GM23248 (cell line): ENCODE data around the gene P2RX7.

Source experiments
- EZH2 ChIP-seq: fragments of 200-600 bp; sonication (generic); IDR thresholded peaks from 2 replicates; pipeline ENCODE4 v1.6.1; 2018; ENCODE audit warnings: antibody characterized with exemption, mild to moderate bottlenecking; ENCODE audit not compliant: insufficient read depth, poor library complexity, severe bottlenecking
- EZH2phosphoT487 ChIP-seq: fragments of 200-600 bp; sonication (generic); IDR thresholded peaks from 2 replicates; pipeline ENCODE4 v1.6.1; 2018; ENCODE audit warnings: antibody characterized with exemption, moderate library complexity, mild to moderate bottlenecking, low read depth; ENCODE audit not compliant: insufficient read depth

GRCh38 chr12:121117226-121117777, 15.4 kb upstream of the P2RX7 start:
- TF ChIP-seq EZH2 = no peak
- no peak for TF ChIP-seq EZH2phosphoT487
